Panc1 (cell line): ENCODE results near the gene TOP3A.

Source experiments
- POLR2AphosphoS5 ChIP-seq: IDR thresholded peaks from 2 replicates; pipeline ENCODE4 v1.6.1; 2012; ENCODE audit warnings: mild to moderate bottlenecking, low read depth, low read length, moderate library complexity
- SIN3A ChIP-seq: IDR thresholded peaks from 2 replicates; pipeline ENCODE4 v1.6.1; 2012; ENCODE audit warnings: low read depth, mild to moderate bottlenecking, low read length, moderate library complexity, borderline replicate concordance; ENCODE audit not compliant: insufficient read depth
- TCF7L2 ChIP-seq: IDR thresholded peaks from 2 replicates; pipeline ENCODE4 v1.6.1; 2011; ENCODE audit warnings: mild to moderate bottlenecking, low read depth, low read length, inconsistent platforms
- TF ChIP-seq, protein P1 (sequence below): fragments of 450-650 bp; IDR thresholded peaks from 2 replicates; pipeline ENCODE4 v1.5.1; 2017; ENCODE audit warnings: mild to moderate bottlenecking
- TF ChIP-seq, protein P2 (sequence below), 2 experiments: IDR thresholded peaks; 2 replicates each; pipeline ENCODE4 v1.6.1; 2011 to 2012; ENCODE audit warnings: low read depth in 2 of 2, control low read depth in 1 of 2, low read length in 1 of 2, mild to moderate bottlenecking in 1 of 2, moderate library complexity in 1 of 2; ENCODE audit not compliant: insufficient read depth in 1 of 2

DNA sequence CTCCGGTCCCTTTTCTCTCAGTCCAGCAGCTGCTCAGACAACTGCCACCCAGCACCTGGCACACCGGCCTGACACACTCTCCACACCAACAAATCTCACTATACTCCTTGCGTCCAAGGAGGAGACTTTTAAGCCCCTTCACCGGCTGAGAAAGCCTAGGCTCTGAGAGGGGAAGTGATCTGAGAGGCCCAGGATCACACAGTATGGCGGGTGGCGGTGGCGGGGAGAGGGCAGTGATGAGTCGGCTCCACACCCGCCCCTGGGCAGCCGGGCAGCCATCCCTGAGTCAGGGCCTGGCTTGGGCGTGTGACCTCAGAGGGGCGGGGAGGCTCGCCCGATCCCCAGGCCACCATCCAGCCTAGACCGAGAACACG is 56.8 kb downstream of the TOP3A start:
- TF ChIP-seq POLR2AphosphoS5 (no peak), SIN3A (no peak), TCF7L2 (no peak)
- TF ChIP-seq, protein P1, sequence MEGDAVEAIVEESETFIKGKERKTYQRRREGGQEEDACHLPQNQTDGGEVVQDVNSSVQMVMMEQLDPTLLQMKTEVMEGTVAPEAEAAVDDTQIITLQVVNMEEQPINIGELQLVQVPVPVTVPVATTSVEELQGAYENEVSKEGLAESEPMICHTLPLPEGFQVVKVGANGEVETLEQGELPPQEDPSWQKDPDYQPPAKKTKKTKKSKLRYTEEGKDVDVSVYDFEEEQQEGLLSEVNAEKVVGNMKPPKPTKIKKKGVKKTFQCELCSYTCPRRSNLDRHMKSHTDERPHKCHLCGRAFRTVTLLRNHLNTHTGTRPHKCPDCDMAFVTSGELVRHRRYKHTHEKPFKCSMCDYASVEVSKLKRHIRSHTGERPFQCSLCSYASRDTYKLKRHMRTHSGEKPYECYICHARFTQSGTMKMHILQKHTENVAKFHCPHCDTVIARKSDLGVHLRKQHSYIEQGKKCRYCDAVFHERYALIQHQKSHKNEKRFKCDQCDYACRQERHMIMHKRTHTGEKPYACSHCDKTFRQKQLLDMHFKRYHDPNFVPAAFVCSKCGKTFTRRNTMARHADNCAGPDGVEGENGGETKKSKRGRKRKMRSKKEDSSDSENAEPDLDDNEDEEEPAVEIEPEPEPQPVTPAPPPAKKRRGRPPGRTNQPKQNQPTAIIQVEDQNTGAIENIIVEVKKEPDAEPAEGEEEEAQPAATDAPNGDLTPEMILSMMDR: no peak
- TF ChIP-seq, protein P2, sequence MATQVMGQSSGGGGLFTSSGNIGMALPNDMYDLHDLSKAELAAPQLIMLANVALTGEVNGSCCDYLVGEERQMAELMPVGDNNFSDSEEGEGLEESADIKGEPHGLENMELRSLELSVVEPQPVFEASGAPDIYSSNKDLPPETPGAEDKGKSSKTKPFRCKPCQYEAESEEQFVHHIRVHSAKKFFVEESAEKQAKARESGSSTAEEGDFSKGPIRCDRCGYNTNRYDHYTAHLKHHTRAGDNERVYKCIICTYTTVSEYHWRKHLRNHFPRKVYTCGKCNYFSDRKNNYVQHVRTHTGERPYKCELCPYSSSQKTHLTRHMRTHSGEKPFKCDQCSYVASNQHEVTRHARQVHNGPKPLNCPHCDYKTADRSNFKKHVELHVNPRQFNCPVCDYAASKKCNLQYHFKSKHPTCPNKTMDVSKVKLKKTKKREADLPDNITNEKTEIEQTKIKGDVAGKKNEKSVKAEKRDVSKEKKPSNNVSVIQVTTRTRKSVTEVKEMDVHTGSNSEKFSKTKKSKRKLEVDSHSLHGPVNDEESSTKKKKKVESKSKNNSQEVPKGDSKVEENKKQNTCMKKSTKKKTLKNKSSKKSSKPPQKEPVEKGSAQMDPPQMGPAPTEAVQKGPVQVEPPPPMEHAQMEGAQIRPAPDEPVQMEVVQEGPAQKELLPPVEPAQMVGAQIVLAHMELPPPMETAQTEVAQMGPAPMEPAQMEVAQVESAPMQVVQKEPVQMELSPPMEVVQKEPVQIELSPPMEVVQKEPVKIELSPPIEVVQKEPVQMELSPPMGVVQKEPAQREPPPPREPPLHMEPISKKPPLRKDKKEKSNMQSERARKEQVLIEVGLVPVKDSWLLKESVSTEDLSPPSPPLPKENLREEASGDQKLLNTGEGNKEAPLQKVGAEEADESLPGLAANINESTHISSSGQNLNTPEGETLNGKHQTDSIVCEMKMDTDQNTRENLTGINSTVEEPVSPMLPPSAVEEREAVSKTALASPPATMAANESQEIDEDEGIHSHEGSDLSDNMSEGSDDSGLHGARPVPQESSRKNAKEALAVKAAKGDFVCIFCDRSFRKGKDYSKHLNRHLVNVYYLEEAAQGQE (IDR thresholded peaks at IDR 0.05; ENCODE audit: insufficient read depth in 1 of 2, low read depth in 2 of 2, low read length in 1 of 2): no peak
